Measurements from ENCODE around the gene TMOD3.

DNA sequence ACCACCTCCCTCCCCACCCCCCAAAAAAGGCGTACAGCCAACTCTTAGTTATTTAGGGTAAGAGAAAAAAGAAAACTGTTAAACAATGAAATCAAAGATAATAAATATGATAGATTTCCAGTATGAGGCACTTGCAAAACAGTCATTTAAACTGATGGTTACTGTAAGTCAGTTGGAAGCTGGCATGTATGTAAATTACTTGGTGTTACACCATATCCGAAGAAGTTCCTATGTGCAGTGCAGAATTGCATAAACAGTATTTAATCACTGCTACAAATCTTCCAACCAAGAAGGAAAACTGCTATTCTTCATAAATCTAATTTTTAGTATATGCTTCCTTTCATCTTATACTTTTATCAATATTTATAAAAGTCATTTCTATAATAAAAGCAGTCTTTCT lies 80.1 kb downstream of the TMOD3 start:
- TF ChIP-seq, protein P1, sequence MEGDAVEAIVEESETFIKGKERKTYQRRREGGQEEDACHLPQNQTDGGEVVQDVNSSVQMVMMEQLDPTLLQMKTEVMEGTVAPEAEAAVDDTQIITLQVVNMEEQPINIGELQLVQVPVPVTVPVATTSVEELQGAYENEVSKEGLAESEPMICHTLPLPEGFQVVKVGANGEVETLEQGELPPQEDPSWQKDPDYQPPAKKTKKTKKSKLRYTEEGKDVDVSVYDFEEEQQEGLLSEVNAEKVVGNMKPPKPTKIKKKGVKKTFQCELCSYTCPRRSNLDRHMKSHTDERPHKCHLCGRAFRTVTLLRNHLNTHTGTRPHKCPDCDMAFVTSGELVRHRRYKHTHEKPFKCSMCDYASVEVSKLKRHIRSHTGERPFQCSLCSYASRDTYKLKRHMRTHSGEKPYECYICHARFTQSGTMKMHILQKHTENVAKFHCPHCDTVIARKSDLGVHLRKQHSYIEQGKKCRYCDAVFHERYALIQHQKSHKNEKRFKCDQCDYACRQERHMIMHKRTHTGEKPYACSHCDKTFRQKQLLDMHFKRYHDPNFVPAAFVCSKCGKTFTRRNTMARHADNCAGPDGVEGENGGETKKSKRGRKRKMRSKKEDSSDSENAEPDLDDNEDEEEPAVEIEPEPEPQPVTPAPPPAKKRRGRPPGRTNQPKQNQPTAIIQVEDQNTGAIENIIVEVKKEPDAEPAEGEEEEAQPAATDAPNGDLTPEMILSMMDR (IDR thresholded peaks at IDR 0.05; ENCODE audit: low read depth, low read length): no peak
- no peak for TF ChIP-seq EZH2phosphoT487 (IDR thresholded peaks at IDR 0.05; ENCODE audit: low read depth)
